CD8-positive, alpha-beta memory T cell (primary cell): ENCODE results near the gene DERA. TPM values are rescaled to one million over a fixed set of nuclear protein-coding genes. Genes with fewer than 3 reads are reported as not detected.
"Not testable (repeated sequence)": the region's sequence is repeated elsewhere in the genome, so short reads cannot be mapped to it uniquely, and the experiment has no call there.

ENCODE experiments used
- CTCF ChIA-PET: fragments of 350-600 bp; sonication (Branson Sonifier 250); formaldehyde crosslinking; loops from one replicate; lab custom pipeline; 2021; ENCODE audit warnings: antibody characterized with exemption; lab: Charles Lee
- POLR2A ChIA-PET: fragments of 350-600 bp; sonication (Branson Sonifier 250); formaldehyde crosslinking; loops from one replicate; lab custom pipeline; 2021; ENCODE audit warnings: antibody characterized with exemption; lab: Charles Lee
- DNase-seq, 5 donors: peaks; one replicate each; pipeline versions ENCODE4 v3.0.0 to v3.0.0-alpha.2; 2020 to 2022; ENCODE audit warnings: mixed read lengths in 1 of 5
- H3K27ac ChIP-seq: one replicate; pipeline ENCODE4 v1.7.0; 2013; ENCODE audit warnings: low read depth, mild to moderate bottlenecking, low read length, moderate library complexity
- H3K27me3 ChIP-seq: 2 replicates; pipeline ENCODE4 v1.7.0; 2013; ENCODE audit warnings: low read length, mild to moderate bottlenecking; ENCODE audit not compliant: insufficient read depth, poor library complexity, severe bottlenecking
- H3K36me3 ChIP-seq: 2 replicates; pipeline ENCODE4 v1.7.0; 2013; ENCODE audit warnings: mild to moderate bottlenecking, low read length, moderate library complexity; ENCODE audit not compliant: insufficient read depth
- H3K4me1 ChIP-seq: 2 replicates; pipeline ENCODE4 v1.7.0; 2013; ENCODE audit warnings: mild to moderate bottlenecking, low read length, moderate library complexity; ENCODE audit not compliant: insufficient read depth
- H3K4me3 ChIP-seq: 2 replicates; pipeline ENCODE4 v1.7.0; 2013; ENCODE audit warnings: mild to moderate bottlenecking, low read length
- H3K9me3 ChIP-seq: 2 replicates; pipeline ENCODE4 v1.7.0; 2013; ENCODE audit warnings: mild to moderate bottlenecking, low read length
- H3K27ac Mint-ChIP-seq, 8 donors: one replicate each; pipeline ENCODE4 v1.8.0; 2020 to 2021; ENCODE audit warnings: mixed read lengths in 8 of 8, mild to moderate bottlenecking in 6 of 8, inconsistent platforms in 3 of 8, moderate library complexity in 3 of 8
- H3K27me3 Mint-ChIP-seq, 2 donors: one replicate each; pipeline ENCODE4 v1.8.0; 2020 to 2021; ENCODE audit warnings: mixed read lengths in 2 of 2, mild to moderate bottlenecking in 1 of 2, moderate library complexity in 1 of 2
- H3K36me3 Mint-ChIP-seq, 3 donors: one replicate each; pipeline ENCODE4 v1.8.0; 2020 to 2021; ENCODE audit warnings: mixed read lengths in 3 of 3, inconsistent platforms in 1 of 3, mild to moderate bottlenecking in 1 of 3
- H3K4me1 Mint-ChIP-seq, 3 donors: one replicate each; pipeline ENCODE4 v1.8.0; 2020 to 2021; ENCODE audit warnings: mixed read lengths in 3 of 3, inconsistent platforms in 1 of 3, mild to moderate bottlenecking in 1 of 3
- H3K4me3 Mint-ChIP-seq, 7 donors: one replicate each; pipeline ENCODE4 v1.8.0; 2020 to 2021; ENCODE audit warnings: mixed read lengths in 7 of 7, mild to moderate bottlenecking in 6 of 7, moderate library complexity in 4 of 7, inconsistent platforms in 2 of 7
- H3K9me3 Mint-ChIP-seq, 5 donors: one replicate each; pipeline ENCODE4 v1.8.0; 2020 to 2022; ENCODE audit warnings: mixed read lengths in 5 of 5, mild to moderate bottlenecking in 3 of 5, moderate library complexity in 2 of 5, inconsistent platforms in 1 of 5
- polyA plus RNA-seq: library from polyadenylated mRNA; unstranded; fragments of 300-500 nt; fragmentation: Illumina TruSeq; gene quantifications from one replicate; pipeline ENCODE4 v1.2.3, GENCODE V29; 2021
- total RNA-seq, 2 experiments: library from RNA; stranded (reverse); gene quantifications; one replicate each; pipeline ENCODE4 v1.2.3, GENCODE V29; 2021

Gene DERA
- total and polyA plus RNA-seq, 3 experiments from 2014 or later = 25.2 to 26.6 (median 25.8) TPM

DNA sequence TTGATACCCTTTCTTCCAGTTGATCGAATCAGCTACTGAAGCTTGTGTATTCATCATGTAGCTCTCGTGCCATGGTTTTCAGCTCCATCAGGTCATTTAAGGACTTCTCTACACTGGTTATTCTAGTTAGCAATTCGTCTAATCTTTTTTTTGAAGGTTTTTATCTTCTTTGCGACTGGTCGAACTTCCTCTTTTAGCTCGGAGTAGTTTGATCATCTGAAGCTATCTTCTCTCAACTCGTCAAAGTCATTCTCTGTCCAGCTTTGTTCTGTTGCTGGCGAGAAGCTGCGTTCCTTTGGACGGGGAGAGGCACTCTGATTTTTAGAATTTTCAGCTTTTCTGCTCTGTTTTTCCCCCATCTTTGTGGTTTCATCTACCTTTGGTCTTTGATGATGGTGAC is 37.3 kb downstream of the DERA start:
- DNase-seq, H3K27me3 Mint-ChIP-seq, H3K27ac ChIP-seq, POLR2A ChIA-PET, H3K36me3 ChIP-seq, H3K9me3 ChIP-seq, H3K27ac Mint-ChIP-seq, H3K4me3 ChIP-seq, H3K27me3 ChIP-seq, CTCF ChIA-PET, H3K4me3 Mint-ChIP-seq, H3K4me1 ChIP-seq: not testable (repeated sequence)
- peaks cover 3 to 55% (median 6%) of the 10 kb centered on the region in 3 donors for H3K36me3 Mint-ChIP-seq
- H3K4me1 Mint-ChIP-seq = peaks cover 4 to 14% (median 6%) of the 10 kb centered on the region in 3 donors
- peaks cover 0 to 34% (median 17%) of the 10 kb centered on the region in 5 donors for H3K9me3 Mint-ChIP-seq

DNA sequence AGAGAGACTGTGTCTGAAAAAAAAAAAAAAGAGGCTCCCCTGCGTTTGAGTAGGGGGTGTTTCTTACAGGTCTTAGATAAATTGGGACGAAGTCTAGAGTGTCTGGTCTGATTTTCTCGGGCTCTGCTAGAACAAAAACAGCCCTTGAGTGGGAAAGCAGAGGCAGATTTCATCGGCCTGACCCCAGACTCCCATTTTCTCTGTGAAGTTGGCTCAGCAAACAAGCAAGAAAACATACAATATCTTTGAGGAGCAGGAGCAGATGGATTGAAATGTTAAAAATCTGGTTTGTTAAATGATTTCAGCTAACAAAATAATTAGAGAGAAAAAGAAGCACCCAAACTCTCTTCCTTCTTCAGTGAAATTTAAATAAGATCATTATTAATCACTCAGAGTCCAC is 44.1 kb downstream of the DERA start:
- DNase-seq = no peak
- Mint-ChIP-seq H3K9me3 (no peaks in the 10 kb centered on the region), H3K27me3 (no peaks in the 10 kb centered on the region), H3K4me1 (peaks cover 0 to 6% (median 6%) of the 10 kb centered on the region in 3 donors), H3K27ac (no peak overlapping the region), H3K36me3 (peaks cover 24 to 34% (median 31%) of the 10 kb centered on the region in 3 donors), H3K4me3 (no peak overlapping the region)
- POLR2A ChIA-PET = no interaction called here
- CTCF ChIA-PET = no interaction called here
- no peaks in the 10 kb centered on the region for H3K27me3 ChIP-seq
- peaks cover 4% of the 10 kb centered on the region for H3K36me3 ChIP-seq
- H3K27ac ChIP-seq = no peak overlapping the region
- H3K4me3 ChIP-seq = no peak overlapping the region
- H3K4me1 ChIP-seq = no peaks in the 10 kb centered on the region
- H3K9me3 ChIP-seq = no peaks in the 10 kb centered on the region

DNA sequence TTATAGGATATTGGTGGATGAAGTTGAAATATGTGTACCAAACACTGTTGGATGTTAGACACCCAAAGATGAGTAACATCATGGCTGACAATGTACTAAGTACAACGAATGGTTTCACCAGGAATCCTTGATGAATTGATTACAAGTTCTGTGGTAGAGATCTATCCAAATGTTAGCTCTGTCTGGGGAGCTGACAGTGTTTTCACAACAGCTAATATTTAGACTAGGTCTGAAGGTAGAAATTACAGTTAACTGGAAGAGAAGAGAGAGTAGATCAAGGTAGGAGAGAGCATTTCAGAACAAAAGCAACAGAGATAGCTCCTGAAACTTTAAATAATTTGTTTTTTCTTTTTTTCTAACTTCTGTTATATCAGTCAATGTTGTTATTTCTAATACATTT is 44.9 kb downstream of the DERA start:
- Histone ChIP-seq H3K27ac (no peak overlapping the region), H3K4me1 (no peaks in the 10 kb centered on the region), H3K27me3 (no peaks in the 10 kb centered on the region), H3K9me3 (no peaks in the 10 kb centered on the region), H3K4me3 (no peak overlapping the region), H3K36me3 (peaks cover 4% of the 10 kb centered on the region)
- Mint-ChIP-seq H3K9me3 (peaks cover 0 to 2% (median 0%) of the 10 kb centered on the region in 5 donors), H3K36me3 (peaks cover 29 to 36% (median 33%) of the 10 kb centered on the region in 3 donors), H3K4me3 (no peak overlapping the region), H3K27ac (no peak overlapping the region), H3K4me1 (peaks cover 0 to 6% (median 3%) of the 10 kb centered on the region in 3 donors), H3K27me3 (no peaks in the 10 kb centered on the region)
- ChIA-PET CTCF (no interaction called here), POLR2A (no interaction called here)
- no peak for DNase-seq

DNA sequence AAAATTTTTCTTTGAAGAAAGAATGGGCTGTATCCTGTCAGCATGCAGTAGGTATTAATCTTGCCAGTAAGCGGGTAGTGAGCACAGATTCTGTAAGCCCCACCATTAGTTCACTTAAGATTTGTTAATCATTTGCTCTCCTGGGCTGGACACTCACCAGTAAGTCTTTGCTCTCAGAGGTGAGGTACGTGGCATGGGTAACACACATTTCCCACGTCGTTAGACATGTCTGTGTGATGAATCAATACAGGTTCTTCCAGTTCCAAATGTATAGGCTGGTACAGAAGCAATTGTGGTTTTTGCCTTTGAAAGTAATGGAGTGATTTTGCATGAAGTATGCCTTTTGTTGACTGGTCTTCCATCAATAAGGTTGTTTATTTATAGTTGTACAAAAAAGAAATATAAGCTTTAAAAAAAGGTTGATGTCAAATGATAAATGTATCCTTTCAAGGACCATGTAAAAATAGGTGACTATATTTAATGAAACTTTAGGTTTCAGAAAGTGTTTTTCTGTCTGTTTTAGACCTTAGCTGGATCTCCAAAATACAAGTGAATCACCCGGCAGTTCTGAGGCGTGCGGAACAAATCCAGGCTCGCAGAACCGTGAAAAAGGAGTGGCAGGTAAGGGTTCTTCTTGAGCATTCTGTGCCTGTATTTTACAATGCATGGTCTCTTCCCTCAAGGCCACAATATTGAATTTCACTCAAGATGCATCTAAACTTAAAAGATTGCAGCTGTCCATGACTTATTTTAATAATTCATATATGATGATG is 45.5 kb downstream of the DERA start:
- POLR2A ChIA-PET = no interaction called here
- H3K36me3 ChIP-seq = peaks cover 4% of the 10 kb centered on the region

DNA sequence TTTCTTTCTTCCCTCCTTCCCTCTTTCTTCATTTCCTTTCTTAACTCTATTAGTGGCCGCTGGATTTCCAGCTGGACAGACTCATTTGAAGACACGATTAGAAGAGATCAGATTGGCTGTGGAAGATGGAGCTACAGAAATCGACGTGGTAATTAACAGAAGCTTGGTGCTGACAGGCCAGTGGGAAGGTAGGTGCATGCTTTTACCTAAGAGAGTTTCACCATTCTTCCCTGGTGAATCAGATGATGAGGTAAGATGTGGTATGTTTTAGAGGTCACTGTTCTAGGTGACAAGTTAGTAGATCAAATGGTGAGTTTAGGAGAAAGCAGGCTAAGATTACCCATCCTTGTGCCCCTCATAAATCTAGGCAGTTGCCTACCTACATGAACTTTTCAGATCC is 51.6 kb downstream of the DERA start:
- Histone ChIP-seq H3K4me3 (no peak overlapping the region), H3K27me3 (no peaks in the 10 kb centered on the region), H3K4me1 (no peaks in the 10 kb centered on the region), H3K9me3 (no peaks in the 10 kb centered on the region), H3K36me3 (no peaks in the 10 kb centered on the region), H3K27ac (no peak overlapping the region)
- Mint-ChIP-seq H3K27ac (no peak overlapping the region), H3K27me3 (no peaks in the 10 kb centered on the region), H3K4me1 (no peaks in the 10 kb centered on the region), H3K36me3 (peaks cover 25 to 63% (median 36%) of the 10 kb centered on the region in 3 donors), H3K4me3 (no peak overlapping the region), H3K9me3 (peaks cover 0 to 2% (median 0%) of the 10 kb centered on the region in 5 donors)
- ChIA-PET CTCF (no interaction called here), POLR2A (no interaction called here)
- no peak for DNase-seq

More for the DNA sequence above, 45.5 kb downstream of the DERA start:
- H3K9me3 ChIP-seq = no peaks in the 10 kb centered on the region
- Mint-ChIP-seq H3K27me3 (no peaks in the 10 kb centered on the region), H3K4me1 (peaks cover 0 to 6% (median 3%) of the 10 kb centered on the region in 3 donors), H3K9me3 (peaks cover 0 to 2% (median 0%) of the 10 kb centered on the region in 5 donors), H3K27ac (no peak overlapping the region), H3K36me3 (peaks cover 33 to 37% (median 36%) of the 10 kb centered on the region in 3 donors), H3K4me3 (no peak overlapping the region)
- H3K27ac ChIP-seq = no peak overlapping the region
- H3K4me1 ChIP-seq = no peaks in the 10 kb centered on the region
- CTCF ChIA-PET = no interaction called here
- H3K27me3 ChIP-seq = no peaks in the 10 kb centered on the region
- no peak overlapping the region for H3K4me3 ChIP-seq
- DNase-seq = no peak

DNA sequence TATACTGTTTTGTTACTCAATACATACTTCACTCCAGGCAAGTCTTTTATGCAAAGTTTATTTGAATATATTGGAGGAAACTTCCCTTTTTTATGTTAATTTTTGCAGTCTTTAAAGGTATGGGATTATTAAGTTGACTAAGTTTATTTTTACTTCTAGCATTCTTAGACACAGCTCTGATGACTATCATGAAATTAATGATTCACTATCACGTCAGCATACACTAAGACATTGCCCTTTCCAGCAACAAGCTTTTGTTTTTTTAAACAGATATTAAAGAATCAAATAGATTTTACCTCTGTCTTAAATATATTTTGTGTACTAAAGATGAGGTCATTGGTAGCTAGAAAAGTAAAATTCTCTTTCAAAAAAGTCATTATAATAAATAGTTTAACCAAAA is 52.1 kb downstream of the DERA start:
- peaks cover 20 to 59% (median 31%) of the 10 kb centered on the region in 3 donors for H3K36me3 Mint-ChIP-seq
- Histone ChIP-seq H3K27me3 (no peaks in the 10 kb centered on the region), H3K27ac (no peak overlapping the region), H3K36me3 (no peaks in the 10 kb centered on the region), H3K4me1 (no peaks in the 10 kb centered on the region), H3K9me3 (no peaks in the 10 kb centered on the region), H3K4me3 (no peak overlapping the region)
- H3K4me1 Mint-ChIP-seq = no peaks in the 10 kb centered on the region
- peaks cover 0 to 2% (median 0%) of the 10 kb centered on the region in 5 donors for H3K9me3 Mint-ChIP-seq
- no peak overlapping the region for H3K27ac Mint-ChIP-seq
- DNase-seq = no peak
- no peaks in the 10 kb centered on the region for H3K27me3 Mint-ChIP-seq
- CTCF ChIA-PET = no interaction called here
- POLR2A ChIA-PET = no interaction called here
- no peak overlapping the region for H3K4me3 Mint-ChIP-seq

DNA sequence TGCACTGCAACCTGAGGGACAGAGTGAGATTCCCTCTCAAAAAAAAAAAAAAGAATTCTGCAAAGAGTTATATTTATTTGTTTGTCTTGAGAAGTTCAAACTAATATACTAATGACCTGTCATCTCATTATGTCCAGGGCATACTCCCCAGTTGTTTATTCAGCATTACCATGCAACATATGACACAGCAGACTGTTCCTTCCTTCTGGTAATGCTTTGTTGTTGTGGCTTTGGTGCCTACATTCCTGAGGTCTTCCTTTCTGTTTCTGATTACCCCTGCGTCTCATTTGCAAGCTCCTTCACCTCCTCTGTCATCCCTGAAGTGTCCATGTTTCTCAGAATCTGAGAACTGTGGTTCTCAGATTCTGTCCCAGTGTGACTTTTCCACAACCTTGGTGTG is 55.3 kb downstream of the DERA start:
- ChIA-PET POLR2A (no interaction called here), CTCF (interaction anchor here (1.8 kb wide), 1 partner anchor 12 kb away, joined by 3 read pairs; no protein-coding TSS in a partner anchor)
- H3K4me1 Mint-ChIP-seq = no peaks in the 10 kb centered on the region
- H3K27me3 Mint-ChIP-seq = no peaks in the 10 kb centered on the region
- no peaks in the 10 kb centered on the region for H3K27me3 ChIP-seq
- H3K4me1 ChIP-seq = no peaks in the 10 kb centered on the region
- no peak overlapping the region for H3K27ac ChIP-seq
- H3K36me3 Mint-ChIP-seq = peaks cover 14 to 56% (median 36%) of the 10 kb centered on the region in 3 donors
- H3K9me3 Mint-ChIP-seq = no peaks in the 10 kb centered on the region
- H3K36me3 ChIP-seq = no peaks in the 10 kb centered on the region
- no peak overlapping the region for H3K4me3 Mint-ChIP-seq
- DNase-seq = no peak
- no peak overlapping the region for H3K4me3 ChIP-seq
- H3K27ac Mint-ChIP-seq = peak overlapping the region in 1 of 8 donors; percentile 77
- no peaks in the 10 kb centered on the region for H3K9me3 ChIP-seq

DNA sequence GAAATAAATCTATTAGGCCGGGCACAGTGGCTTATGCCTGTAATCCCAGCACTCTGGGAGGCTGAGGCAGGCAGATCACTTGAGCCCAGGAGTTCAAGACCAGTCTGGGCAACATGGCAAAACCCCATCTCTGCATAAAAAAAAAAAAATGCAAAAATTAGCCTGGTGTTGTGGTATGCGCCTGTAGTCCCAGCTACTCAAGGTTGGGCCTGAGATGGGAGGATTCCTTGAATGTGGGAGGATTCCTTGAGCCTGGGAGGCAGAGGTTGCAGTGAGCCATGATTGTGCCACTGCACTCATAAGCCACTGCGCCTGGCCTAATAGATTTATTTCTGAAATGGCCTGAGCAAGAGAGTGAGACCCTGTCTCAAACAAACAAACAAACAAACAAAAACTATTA is 55.9 kb downstream of the DERA start:
- H3K9me3 ChIP-seq, H3K4me3 Mint-ChIP-seq, H3K9me3 Mint-ChIP-seq, H3K27me3 ChIP-seq, H3K27ac ChIP-seq, H3K36me3 ChIP-seq, H3K4me1 Mint-ChIP-seq, H3K27me3 Mint-ChIP-seq, H3K27ac Mint-ChIP-seq, H3K4me1 ChIP-seq, DNase-seq, H3K4me3 ChIP-seq, POLR2A ChIA-PET: not testable (repeated sequence)
- peaks cover 14 to 57% (median 36%) of the 10 kb centered on the region in 3 donors for H3K36me3 Mint-ChIP-seq
- CTCF ChIA-PET = interaction anchor here (1.8 kb wide), 1 partner anchor 12 kb away, joined by 3 read pairs; no protein-coding TSS in a partner anchor
